Fibroblast of lung (primary cell): ENCODE data around the gene MACROD1.

Source experiments
- EZH2 ChIP-seq: IDR thresholded peaks from 2 replicates; pipeline ENCODE4 v1.5.1; 2012; ENCODE audit warnings: low read length, control low read depth, mild to moderate bottlenecking; ENCODE audit errors: missing control alignments
- TF ChIP-seq, protein P1 (sequence below), 2 donors: IDR thresholded peaks in 1 of 2; conservative IDR thresholded peaks in 1 of 2; 1 replicate in 1 of 2; 2 replicates in 1 of 2; pipeline ENCODE4 v1.5.1; 2011 to 2012; ENCODE audit warnings: low read length in 2 of 2, control low read depth in 1 of 2, inconsistent platforms in 1 of 2, low read depth in 1 of 2, mild to moderate bottlenecking in 1 of 2

DNA sequence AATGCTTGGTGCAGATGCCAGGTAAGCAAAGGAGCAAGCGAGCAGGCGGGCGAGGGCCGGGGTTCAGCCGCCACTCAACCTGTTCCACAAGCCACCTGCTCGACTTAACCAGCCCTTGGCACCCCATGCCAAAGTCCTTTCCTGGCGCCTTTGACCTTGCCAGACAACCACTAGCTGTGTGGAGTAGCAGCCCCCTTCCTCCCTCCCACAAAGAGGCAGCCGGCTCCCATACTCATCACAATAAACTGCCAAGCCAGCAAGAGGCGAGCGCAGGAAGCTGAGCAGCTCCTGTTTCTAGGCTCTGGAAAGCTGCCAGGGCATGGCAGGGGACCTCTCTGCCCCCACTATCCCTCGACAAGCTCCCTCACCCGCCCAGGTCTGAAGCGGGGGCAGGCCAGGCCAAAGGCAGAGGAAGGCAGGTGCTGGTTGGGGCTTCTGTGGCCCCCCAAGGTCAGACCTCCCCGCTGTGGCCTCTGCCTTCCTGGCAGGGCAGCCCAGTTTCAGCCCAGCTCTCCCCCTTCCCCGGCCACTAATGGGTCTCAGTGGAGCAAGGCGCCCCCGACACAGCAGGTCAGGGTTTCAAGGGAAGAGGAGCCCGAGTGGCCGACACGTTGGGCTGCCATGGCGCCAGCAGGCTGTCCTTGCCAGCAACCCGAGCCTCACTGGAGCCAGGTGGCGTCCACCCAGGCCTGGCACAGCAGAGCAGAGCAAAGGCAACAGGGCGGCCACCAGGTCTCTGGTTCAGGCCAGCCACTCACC, 15.3 kb downstream of the MACROD1 start:
- TF ChIP-seq, protein P1, sequence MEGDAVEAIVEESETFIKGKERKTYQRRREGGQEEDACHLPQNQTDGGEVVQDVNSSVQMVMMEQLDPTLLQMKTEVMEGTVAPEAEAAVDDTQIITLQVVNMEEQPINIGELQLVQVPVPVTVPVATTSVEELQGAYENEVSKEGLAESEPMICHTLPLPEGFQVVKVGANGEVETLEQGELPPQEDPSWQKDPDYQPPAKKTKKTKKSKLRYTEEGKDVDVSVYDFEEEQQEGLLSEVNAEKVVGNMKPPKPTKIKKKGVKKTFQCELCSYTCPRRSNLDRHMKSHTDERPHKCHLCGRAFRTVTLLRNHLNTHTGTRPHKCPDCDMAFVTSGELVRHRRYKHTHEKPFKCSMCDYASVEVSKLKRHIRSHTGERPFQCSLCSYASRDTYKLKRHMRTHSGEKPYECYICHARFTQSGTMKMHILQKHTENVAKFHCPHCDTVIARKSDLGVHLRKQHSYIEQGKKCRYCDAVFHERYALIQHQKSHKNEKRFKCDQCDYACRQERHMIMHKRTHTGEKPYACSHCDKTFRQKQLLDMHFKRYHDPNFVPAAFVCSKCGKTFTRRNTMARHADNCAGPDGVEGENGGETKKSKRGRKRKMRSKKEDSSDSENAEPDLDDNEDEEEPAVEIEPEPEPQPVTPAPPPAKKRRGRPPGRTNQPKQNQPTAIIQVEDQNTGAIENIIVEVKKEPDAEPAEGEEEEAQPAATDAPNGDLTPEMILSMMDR (conservative IDR thresholded peaks at IDR 0.05 in 1 of 2, IDR thresholded peaks at IDR 0.05 in 1 of 2; ENCODE audit: low read depth in 1 of 2, low read length in 2 of 2): no peak
- TF ChIP-seq EZH2: no peak
